B cell (primary cell): ENCODE data around the gene BBS5.

ENCODE experiments used
- CTCF ChIP-seq: fragments of 200-600 bp; IDR thresholded peaks from one replicate; pipeline ENCODE4 v1.8.0; 2022; ENCODE audit warnings: antibody characterized with exemption, mild to moderate bottlenecking
- EZH2 ChIP-seq: IDR thresholded peaks from 2 replicates; pipeline ENCODE4 v1.6.1; 2012; ENCODE audit warnings: borderline replicate concordance, low read depth, mild to moderate bottlenecking, moderate library complexity, low read length; ENCODE audit not compliant: insufficient read depth, poor library complexity, severe bottlenecking

- TF ChIP-seq CTCF = no peak
- TF ChIP-seq EZH2 = no peak
Observed at GRCh38 chr2:169540146-169540545, 60.9 kb downstream of the BBS5 start.
